Stimulated activated effector memory CD8-positive, alpha-beta T cell treated with anti-CD3 and anti-CD28 coated beads, Interleukin-12 subunit alpha, Interleukin-12 subunit beta, amount 100 ng/mL, for 72 hours (primary cell): ENCODE results near the gene GPR176.

Source experiments
- ATAC-seq: fragments of 150-1000 bp; cut with Tn5 transposase; 2 replicates; pipeline ENCODE4 v1.10.0; 2021
- DNase-seq, 2 donors: peaks; one replicate each; pipeline ENCODE4 v3.0.0; 2021 to 2022; ENCODE audit warnings: low spot score in 2 of 2
- H3K27ac Mint-ChIP-seq: one replicate; pipeline ENCODE4 v1.8.0; 2022; ENCODE audit warnings: mild to moderate bottlenecking, mixed read lengths
- H3K36me3 Mint-ChIP-seq: one replicate; pipeline ENCODE4 v1.8.0; 2022; ENCODE audit warnings: mild to moderate bottlenecking, mixed read lengths
- H3K4me1 Mint-ChIP-seq: one replicate; pipeline ENCODE4 v1.8.0; 2022; ENCODE audit warnings: mixed read lengths
- H3K4me3 Mint-ChIP-seq: one replicate; pipeline ENCODE4 v1.8.0; 2022; ENCODE audit warnings: mild to moderate bottlenecking, mixed read lengths
- H3K9me3 Mint-ChIP-seq: one replicate; pipeline ENCODE4 v1.8.0; 2022; ENCODE audit warnings: mixed read lengths

Gene GPR176

DNA sequence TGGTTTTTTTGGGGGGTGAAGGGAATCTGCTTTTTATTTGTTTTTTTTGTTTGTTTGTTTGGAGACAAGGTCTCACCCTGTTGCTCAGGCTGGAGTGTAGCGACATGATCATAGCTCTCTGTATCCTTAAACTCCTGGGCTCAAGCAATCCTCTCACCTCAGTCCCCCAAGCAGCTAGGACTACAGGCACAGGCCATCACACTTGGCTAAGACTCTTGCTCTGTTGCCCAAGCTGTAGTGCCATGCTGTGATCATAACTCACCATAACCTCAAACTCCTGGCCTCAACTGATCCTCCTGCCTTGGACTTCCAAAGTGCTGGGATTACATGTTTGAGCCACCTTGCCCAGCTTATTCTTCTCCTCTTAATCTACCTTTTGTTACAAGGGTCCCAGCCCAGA lies 31.8 kb downstream of the GPR176 start:
- Mint-ChIP-seq H3K4me1 (no peaks in the 10 kb centered on the region), H3K4me3 (no peak overlapping the region), H3K36me3 (no peaks in the 10 kb centered on the region), H3K9me3 (no peaks in the 10 kb centered on the region), H3K27ac (no peak overlapping the region)
- no peak for DNase-seq
- no peak for ATAC-seq

DNA sequence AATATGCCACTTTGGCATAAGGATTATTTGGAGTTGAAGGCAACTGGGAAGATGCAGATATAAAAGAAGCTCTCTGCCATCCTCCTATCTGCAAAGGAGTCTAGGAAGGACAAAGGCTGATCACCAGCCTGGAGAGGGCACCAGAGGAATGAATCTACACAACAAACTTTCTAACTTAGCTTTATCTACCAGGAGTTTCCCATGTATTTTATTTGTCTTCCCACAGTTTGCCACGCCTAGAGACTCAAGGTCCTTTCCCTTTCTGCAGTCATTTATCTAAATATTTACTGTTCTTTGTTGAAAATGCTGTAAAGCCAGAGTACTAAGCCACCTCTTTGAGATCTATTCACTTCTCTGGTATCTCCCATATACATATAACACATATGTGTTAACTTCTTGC lies 32.2 kb downstream of the GPR176 start:
- Mint-ChIP-seq H3K36me3 (no peaks in the 10 kb centered on the region), H3K4me3 (no peak overlapping the region), H3K4me1 (no peaks in the 10 kb centered on the region), H3K9me3 (no peaks in the 10 kb centered on the region), H3K27ac (no peak overlapping the region)
- no peak for ATAC-seq
- no peak for DNase-seq

DNA sequence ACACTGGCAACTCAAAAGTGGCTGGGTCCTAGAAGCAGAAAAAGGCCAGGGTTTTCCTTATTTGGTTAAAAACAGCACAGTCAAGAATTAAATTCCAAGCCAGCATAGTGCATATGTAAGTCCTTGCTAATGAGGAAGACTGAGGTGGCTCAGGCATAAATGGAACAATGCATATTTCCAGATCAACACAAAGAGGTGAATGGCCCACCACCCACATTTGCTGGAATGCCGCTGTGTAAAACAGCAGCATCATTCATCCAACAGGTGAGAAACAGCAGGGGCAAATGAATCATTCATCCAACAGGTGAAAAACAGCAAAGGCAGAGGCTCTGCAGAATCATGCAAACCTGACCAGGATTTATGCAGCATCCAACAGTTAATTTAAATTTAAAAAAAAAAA lies 32.9 kb downstream of the GPR176 start:
- Mint-ChIP-seq H3K27ac (no peak overlapping the region), H3K4me1 (no peaks in the 10 kb centered on the region), H3K36me3 (no peaks in the 10 kb centered on the region), H3K9me3 (no peaks in the 10 kb centered on the region), H3K4me3 (no peak overlapping the region)
- DNase-seq (no peak), ATAC-seq (no peak)

DNA sequence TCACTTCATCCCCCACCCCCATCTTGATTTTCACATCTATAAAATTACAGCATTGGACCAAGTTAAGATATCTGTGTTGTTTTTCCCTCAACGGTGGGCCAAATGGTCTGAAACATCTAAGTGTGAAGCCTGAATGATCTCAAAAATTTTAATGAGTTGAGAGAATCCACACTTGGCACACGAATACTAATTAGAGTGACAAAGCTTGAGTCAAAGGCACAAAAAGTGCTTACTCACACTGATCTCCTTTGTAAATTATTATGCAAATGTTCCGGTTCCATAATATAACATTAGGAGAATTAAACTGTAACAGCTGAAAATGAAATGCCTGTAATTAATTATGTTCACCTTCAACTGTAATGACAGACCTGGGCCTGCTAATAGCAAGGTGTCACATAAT lies 33.6 kb downstream of the GPR176 start:
- ATAC-seq = no peak
- Mint-ChIP-seq H3K4me3 (no peak overlapping the region), H3K27ac (no peak overlapping the region), H3K9me3 (no peaks in the 10 kb centered on the region), H3K4me1 (no peaks in the 10 kb centered on the region), H3K36me3 (no peaks in the 10 kb centered on the region)
- no peak for DNase-seq

DNA sequence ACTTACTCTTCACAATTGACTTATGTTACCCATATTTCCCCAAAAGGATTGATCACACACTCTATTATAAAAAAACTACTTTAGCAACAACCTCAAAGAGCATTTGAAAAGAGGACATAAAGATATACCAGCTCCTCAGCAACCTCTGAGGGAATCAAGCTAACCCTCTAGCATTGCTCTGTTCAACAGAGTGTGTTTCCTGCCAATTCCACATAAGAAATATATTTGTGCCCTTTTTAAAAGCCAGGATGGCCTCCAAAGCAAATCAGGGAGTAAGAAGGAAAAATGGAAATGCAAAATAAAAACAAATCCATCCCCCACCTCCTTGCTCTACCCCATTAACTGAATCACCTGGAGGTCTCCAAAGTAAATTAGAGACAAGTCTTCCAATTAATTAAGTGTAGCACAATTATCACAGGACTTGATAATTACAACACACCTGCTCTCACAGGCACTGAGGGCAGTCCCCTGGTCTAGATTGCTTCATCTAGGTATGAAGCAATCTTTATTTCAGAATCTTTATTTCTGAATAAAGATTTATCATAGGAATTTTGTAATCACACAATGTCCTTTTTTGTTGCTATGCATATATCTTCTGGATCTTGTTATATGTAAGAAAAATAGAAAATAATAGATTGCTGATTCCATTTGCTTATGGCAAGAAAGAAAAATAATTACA lies 34.8 kb downstream of the GPR176 start:
- ATAC-seq (no peak), DNase-seq (no peak)
- H3K36me3 Mint-ChIP-seq = no peaks in the 10 kb centered on the region
- H3K27ac Mint-ChIP-seq = no peak overlapping the region
- H3K9me3 Mint-ChIP-seq = no peaks in the 10 kb centered on the region
- no peak overlapping the region for H3K4me3 Mint-ChIP-seq
- no peaks in the 10 kb centered on the region for H3K4me1 Mint-ChIP-seq

DNA sequence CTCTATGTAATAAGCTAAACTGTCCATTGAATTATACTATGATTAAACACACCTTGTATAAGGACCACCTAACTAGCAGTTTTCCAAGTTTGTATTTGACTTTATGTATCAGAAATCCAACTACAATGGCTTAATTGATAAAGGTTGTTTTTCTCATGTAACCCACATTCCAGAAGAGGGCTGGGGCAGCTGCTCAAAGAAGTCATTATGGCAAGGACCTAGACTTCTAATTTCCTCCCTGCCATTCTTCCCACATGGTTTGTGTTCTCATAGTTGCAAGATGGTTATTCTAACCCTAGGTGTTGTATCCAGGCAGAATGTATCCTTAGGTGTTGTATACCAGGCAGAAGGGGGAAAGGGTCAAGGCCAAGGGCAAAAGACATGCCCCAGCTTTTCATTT lies 35.7 kb downstream of the GPR176 start:
- DNase-seq (no peak), ATAC-seq (no peak)
- no peaks in the 10 kb centered on the region for H3K36me3 Mint-ChIP-seq
- H3K9me3 Mint-ChIP-seq = no peaks in the 10 kb centered on the region
- H3K4me1 Mint-ChIP-seq = no peaks in the 10 kb centered on the region
- H3K27ac Mint-ChIP-seq = no peak overlapping the region
- no peak overlapping the region for H3K4me3 Mint-ChIP-seq

DNA sequence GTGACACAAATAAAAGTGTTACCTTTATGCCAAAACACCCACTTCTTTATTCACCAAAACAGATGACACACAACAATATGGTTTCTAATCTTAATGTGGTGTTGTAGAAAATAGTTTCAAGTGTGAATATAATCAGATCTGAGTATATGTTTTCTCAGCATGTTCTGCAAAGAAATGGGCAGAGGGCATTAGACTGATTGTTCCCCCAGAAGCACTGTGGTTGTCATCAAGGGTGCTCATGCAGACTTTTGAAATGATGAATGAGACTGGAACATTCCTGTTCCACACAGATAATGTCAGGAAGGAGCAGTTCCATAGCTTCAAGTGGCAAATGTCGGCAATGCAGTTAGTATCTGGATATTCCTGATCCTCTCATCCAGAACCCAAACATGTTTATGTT lies 37.5 kb downstream of the GPR176 start:
- Mint-ChIP-seq H3K4me3 (no peak overlapping the region), H3K4me1 (no peaks in the 10 kb centered on the region), H3K9me3 (no peaks in the 10 kb centered on the region), H3K27ac (no peak overlapping the region), H3K36me3 (no peaks in the 10 kb centered on the region)
- ATAC-seq (no peak), DNase-seq (no peak)

DNA sequence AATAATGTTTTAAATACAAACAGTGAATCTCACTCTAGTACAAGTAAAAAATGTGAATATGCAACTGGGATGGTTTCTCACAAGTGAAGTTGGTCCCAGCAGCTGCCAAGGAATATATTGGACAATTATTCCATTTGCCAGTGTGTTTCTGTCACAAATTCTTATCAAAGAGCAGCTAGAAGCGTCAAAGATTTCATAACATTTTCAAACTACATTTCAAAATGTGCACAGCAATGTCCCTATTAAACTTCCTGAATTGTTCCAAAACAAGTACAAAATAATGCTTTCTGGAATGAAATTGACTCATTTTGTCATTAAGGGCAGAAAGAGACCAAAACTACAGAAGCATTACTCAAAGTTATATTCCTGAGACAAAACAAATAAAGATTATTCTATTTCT lies 38.3 kb downstream of the GPR176 start:
- no peak for ATAC-seq
- H3K4me1 Mint-ChIP-seq = no peaks in the 10 kb centered on the region
- H3K4me3 Mint-ChIP-seq = no peak overlapping the region
- DNase-seq = no peak
- no peaks in the 10 kb centered on the region for H3K36me3 Mint-ChIP-seq
- H3K9me3 Mint-ChIP-seq = no peaks in the 10 kb centered on the region
- H3K27ac Mint-ChIP-seq = no peak overlapping the region

DNA sequence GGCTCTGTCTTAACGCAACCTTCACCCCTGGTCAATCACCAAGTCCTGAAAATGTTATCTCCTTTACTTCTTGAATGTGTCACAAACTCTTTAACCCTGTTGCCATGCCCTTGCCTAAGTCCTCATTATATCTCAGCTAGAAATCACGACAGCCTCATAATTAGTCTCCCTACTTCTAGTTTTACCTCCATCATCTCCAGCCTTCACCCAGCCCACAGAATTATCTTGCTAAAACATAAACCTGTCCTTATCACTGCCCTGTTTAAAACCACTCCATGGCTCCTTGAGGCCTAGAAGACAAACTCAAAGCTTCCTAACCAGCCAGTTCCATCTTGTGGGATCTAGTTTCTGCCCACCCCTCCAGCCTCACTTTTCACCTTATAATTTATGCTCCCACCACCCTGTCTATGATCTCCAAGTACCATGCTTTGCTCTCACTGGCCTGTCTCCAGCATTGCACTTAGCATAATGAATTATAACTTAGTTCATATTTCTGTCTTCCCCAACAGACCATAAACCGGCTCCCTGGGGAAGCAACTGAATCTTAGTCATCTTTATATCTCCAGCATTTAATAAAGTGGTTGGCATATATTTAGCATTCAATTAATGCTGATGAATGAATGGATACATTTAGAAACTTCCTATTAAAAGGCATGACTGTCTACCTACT lies 39.2 kb downstream of the GPR176 start:
- Mint-ChIP-seq H3K36me3 (no peaks in the 10 kb centered on the region), H3K4me1 (no peaks in the 10 kb centered on the region), H3K4me3 (no peak overlapping the region), H3K27ac (no peak overlapping the region), H3K9me3 (no peaks in the 10 kb centered on the region)
- no peak for DNase-seq
- no peak for ATAC-seq

DNA sequence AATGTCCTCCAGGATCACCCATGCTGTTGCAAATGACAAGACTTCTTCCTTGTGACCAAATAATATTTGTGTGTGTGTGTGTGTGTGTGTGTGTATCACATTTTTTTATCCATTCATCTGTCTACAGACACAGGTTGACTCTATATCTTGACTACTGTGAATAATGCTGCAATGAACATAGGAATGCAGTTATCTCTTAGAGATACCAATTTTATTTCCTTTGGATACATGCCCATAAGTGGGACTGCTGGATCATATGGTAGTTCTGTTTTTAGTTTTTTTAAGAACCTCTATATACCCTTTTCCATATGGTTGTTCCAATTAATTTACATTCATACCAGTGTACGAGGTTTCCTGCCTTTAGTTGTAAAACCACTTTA lies 41.7 kb downstream of the GPR176 start:
- no peaks in the 10 kb centered on the region for H3K9me3 Mint-ChIP-seq
- H3K4me1 Mint-ChIP-seq = no peaks in the 10 kb centered on the region
- H3K27ac Mint-ChIP-seq = no peak overlapping the region
- no peak for ATAC-seq
- no peak overlapping the region for H3K4me3 Mint-ChIP-seq
- no peaks in the 10 kb centered on the region for H3K36me3 Mint-ChIP-seq
- no peak for DNase-seq

DNA sequence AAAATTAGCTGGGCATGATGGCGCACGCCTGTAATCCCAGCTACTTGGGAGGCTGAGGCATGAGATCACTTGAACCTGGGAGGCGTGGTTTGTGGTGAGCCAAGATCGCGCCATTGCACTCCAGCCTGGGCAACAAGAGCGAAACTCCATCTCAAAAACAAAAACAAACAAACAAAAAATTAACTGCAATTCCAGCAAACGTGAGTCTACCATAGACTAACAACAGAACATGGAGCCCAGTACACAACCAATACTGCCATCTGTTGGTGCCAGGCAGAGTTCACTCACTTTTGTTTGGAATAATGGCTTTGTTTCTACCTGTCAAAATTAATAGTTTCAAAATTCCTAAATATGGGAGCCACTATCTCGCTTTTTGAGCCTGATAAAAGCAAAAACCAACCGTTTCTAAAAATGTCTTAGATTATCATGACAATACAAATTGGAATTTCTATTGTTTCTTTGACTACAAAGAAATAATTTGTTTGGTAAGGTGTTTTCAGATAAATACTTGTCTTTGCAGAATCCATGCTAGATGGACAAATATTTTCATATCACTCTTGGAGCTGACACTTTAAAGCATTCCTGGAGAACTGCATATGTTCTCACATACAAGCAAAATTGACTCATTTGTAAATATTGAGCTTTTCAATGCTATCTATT lies 45.0 kb downstream of the GPR176 start:
- H3K4me1 Mint-ChIP-seq = no peaks in the 10 kb centered on the region
- H3K4me3 Mint-ChIP-seq = no peak overlapping the region
- ATAC-seq (no peak), DNase-seq (no peak)
- H3K9me3 Mint-ChIP-seq = no peaks in the 10 kb centered on the region
- H3K27ac Mint-ChIP-seq = no peak overlapping the region
- H3K36me3 Mint-ChIP-seq = no peaks in the 10 kb centered on the region

DNA sequence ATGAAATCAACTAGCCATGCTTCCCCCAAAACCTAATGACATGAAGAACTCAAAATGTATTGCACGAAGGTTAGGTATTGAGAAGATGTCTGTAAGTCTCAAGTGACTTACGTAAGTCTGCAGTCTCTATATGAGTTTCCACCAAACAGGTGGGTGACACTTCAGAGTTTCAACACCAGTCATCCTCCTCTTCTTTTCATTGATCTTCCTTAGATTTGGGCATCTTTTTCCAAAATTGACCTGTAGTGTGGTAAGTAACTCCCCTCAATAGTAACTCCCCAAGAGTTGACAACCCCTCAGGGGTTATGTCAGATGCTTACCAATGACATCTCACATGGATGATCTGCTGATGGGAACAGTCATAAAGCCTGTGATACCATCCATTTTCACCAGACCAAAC lies 46.1 kb downstream of the GPR176 start:
- ATAC-seq = peak; percentile 71
- H3K27ac Mint-ChIP-seq = no peak overlapping the region

DNA sequence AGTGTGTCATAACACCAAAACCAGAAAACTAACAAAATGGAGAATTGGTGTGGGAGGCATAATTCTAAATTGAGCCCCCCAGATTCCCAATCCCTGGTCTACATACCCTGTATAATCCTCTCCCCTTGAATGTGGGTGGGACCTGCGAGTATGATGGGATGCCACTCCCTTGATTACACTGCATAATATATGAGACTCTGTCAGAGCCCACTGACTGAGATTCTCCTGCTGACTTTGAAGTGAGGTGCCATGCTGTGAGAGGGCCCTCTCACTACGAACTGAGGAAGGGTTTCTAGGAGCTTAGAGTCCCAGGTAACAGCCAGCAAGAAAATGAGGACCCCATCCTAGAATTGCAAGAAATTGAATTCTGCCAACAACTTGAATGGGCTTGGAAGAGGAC lies 49.5 kb downstream of the GPR176 start:
- no peak overlapping the region for H3K27ac Mint-ChIP-seq
- H3K9me3 Mint-ChIP-seq = no peaks in the 10 kb centered on the region
- H3K4me3 Mint-ChIP-seq = no peak overlapping the region
- no peak for ATAC-seq
- H3K4me1 Mint-ChIP-seq = no peaks in the 10 kb centered on the region
- DNase-seq = no peak
- H3K36me3 Mint-ChIP-seq = no peaks in the 10 kb centered on the region

More for the DNA sequence above, 46.1 kb downstream of the GPR176 start:
- DNase-seq = no peak
- Mint-ChIP-seq H3K36me3 (no peaks in the 10 kb centered on the region), H3K4me1 (no peaks in the 10 kb centered on the region), H3K4me3 (no peak overlapping the region), H3K9me3 (no peaks in the 10 kb centered on the region)

DNA sequence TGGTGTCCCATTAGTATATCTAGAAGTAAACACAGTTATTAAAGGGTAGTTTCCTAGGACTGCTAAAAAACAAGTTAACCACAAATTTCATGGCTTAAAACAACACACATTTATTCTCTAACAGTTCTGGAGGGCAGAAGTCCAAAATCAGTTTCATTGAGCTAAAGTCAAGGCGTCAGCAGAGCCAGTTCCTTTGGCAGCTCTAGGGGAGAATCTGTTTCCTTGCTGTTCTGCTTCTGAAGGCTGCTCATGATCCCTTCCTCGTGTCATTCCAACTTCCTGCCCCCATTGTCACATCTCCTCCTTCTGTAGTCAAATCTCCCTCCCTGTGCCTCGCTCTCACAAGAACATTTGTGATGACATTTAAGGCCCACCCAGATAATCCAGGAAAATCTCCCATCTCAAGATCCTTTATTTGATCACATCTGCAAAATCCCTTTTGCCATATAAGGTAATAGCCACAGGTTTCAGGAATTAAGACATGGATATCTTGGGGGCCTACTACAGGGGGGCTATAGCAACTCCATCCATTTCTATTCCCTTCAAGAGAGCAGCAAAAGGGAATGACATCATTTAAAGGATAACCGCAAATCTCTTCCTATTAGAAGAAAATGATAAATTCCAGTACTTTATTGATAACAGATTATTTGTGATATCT lies 50.1 kb downstream of the GPR176 start:
- Mint-ChIP-seq H3K4me3 (no peak overlapping the region), H3K4me1 (no peaks in the 10 kb centered on the region), H3K9me3 (no peaks in the 10 kb centered on the region), H3K27ac (no peak overlapping the region), H3K36me3 (no peaks in the 10 kb centered on the region)
- ATAC-seq (no peak), DNase-seq (no peak)

DNA sequence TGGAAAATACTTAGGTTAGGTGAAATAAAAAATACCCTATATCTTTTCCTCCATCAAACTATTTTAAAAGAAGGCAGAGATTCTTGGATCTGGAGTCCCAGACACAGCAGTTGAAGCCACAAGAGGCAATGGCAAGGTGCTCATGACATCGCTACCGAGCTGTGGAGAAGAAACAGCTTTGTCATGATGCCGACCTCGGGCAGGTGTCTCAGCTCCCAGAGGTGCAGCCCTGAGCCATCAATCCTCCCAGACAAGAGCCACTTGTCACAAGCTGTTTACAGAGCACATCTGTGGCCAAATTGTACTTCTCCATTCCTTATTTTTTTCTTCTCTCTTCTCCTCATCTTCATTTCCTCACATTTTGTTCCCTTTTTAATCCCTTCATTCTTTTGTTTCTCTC lies 50.8 kb downstream of the GPR176 start:
- Mint-ChIP-seq H3K4me3 (no peak overlapping the region), H3K36me3 (no peaks in the 10 kb centered on the region), H3K27ac (no peak overlapping the region), H3K4me1 (no peaks in the 10 kb centered on the region), H3K9me3 (no peaks in the 10 kb centered on the region)
- DNase-seq (no peak), ATAC-seq (no peak)

DNA sequence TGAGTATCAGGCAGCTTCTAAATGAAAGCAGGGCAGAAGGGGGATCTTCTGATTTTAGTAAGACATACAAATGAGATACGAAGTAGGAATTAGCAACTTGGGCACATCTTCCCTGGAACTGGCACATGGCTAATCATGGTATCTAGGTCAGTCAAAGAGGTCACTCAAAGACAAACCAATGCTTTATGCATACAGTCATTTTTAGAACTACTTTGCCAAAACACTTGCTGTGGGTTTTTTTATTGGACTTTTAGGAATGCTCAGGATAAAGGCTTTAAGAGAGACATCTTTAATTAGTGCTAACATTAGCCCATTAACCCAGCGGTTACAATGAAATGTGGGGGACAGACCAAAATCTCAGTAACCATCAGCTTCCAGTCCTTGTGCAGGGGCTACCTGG lies 51.7 kb downstream of the GPR176 start:
- H3K4me3 Mint-ChIP-seq = no peak overlapping the region
- no peaks in the 10 kb centered on the region for H3K9me3 Mint-ChIP-seq
- no peak overlapping the region for H3K27ac Mint-ChIP-seq
- H3K4me1 Mint-ChIP-seq = no peaks in the 10 kb centered on the region
- DNase-seq (no peak), ATAC-seq (no peak)
- no peaks in the 10 kb centered on the region for H3K36me3 Mint-ChIP-seq
